Sigmoid colon (tissue), 7 donors: ENCODE results near the gene TMEM143. TPM values are rescaled to one million over a fixed set of nuclear protein-coding genes. Genes with fewer than 3 reads are reported as not detected.

Source experiments
- DNase-seq: peaks from one replicate; pipeline ENCODE4 v3.0.0-alpha.2; 2019
- H3K27ac ChIP-seq, 4 donors: fragments of 200-600 bp; sonication (generic); one replicate each; pipeline ENCODE4 v1.5.1; 2016 to 2019; ENCODE audit warnings: mild to moderate bottlenecking in 1 of 4
- H3K27me3 ChIP-seq, 3 donors: fragments of 200-600 bp; sonication (generic); one replicate each; pipeline ENCODE4 v1.5.1; 2019; ENCODE audit warnings: mild to moderate bottlenecking in 1 of 3
- H3K36me3 ChIP-seq, 4 donors: fragments of 200-600 bp; sonication (generic); one replicate each; pipeline ENCODE4 v1.5.1; 2016 to 2019
- H3K4me1 ChIP-seq, 4 donors: fragments of 200-600 bp; sonication (generic); one replicate each; pipeline ENCODE4 v1.5.1; 2017 to 2019
- H3K4me3 ChIP-seq, 4 donors: fragments of 200-600 bp; sonication (generic); one replicate each; pipeline ENCODE4 v1.5.1; 2017 to 2019; ENCODE audit warnings: mild to moderate bottlenecking in 2 of 4, moderate library complexity in 1 of 4
- H3K9me3 ChIP-seq, 4 donors: fragments of 200-600 bp in 3 of 4; sonication (generic) in 3 of 4; one replicate each; pipeline versions ENCODE4 v1.5.1 to v1.6.1; 2013 to 2019
- EP300 ChIP-seq, 4 donors: sonication (generic); formaldehyde crosslinking; IDR thresholded peaks; one replicate each; pipeline ENCODE4 v1.6.1; 2017; ENCODE audit warnings: antibody characterized with exemption in 4 of 4
- POLR2A ChIP-seq, 2 donors: fragments of 450-650 bp; IDR thresholded peaks; one replicate each; pipeline ENCODE4 v1.6.1; 2016; ENCODE audit warnings: antibody characterized with exemption in 2 of 2, mild to moderate bottlenecking in 2 of 2, moderate library complexity in 2 of 2
- POLR2AphosphoS5 ChIP-seq, 4 donors: sonication (generic); formaldehyde crosslinking; IDR thresholded peaks; one replicate each; pipeline ENCODE4 v1.6.1; 2017; ENCODE audit warnings: antibody characterized with exemption in 4 of 4
- WGBS, 2 donors: extraction: QIAGEN DNeasy Blood & Tissue Kit; methylation state at CpG; one replicate each; pipeline ENCODE4 v1.1.7; 2013; 5-methylcytosine and 5-hydroxymethylcytosine counted together
- intact Hi-C: fragments of 100-400 bp; cut with DNase I; formaldehyde crosslinking; loops from one replicate; pipeline ENCODE4 v1.15.1; 2023
- polyA plus RNA-seq, 3 donors: library from polyadenylated mRNA; stranded (reverse); fragments of 200-250 nt; gene quantifications; one replicate each; pipeline ENCODE4 v1.2.3, GENCODE V29; 2013
- total RNA-seq, 4 donors: library from RNA; depleted of rRNA; stranded (reverse); fragments of >200 nt; gene quantifications; one replicate each; pipeline ENCODE4 v1.1.0, GENCODE V29; 2016
- TF ChIP-seq, protein P1 (sequence below), 4 experiments: fragments of 450-650 bp in 3 of 4; fragments of 200-600 bp in 1 of 4; IDR thresholded peaks; one replicate each; pipeline ENCODE4 v1.5.1; 2016 to 2019; ENCODE audit warnings: antibody characterized with exemption in 4 of 4, mild to moderate bottlenecking in 3 of 4, moderate library complexity in 2 of 4
- donor health status: healthy with polysubstance abuse.
- donor health status: Bipolar disorder and iron deficiency.
- donor health status: healthy.

The TMEM143 gene
- total and polyA plus RNA-seq, 7 donors = 4.2 to 8.9 (median 6.8) TPM

DNA sequence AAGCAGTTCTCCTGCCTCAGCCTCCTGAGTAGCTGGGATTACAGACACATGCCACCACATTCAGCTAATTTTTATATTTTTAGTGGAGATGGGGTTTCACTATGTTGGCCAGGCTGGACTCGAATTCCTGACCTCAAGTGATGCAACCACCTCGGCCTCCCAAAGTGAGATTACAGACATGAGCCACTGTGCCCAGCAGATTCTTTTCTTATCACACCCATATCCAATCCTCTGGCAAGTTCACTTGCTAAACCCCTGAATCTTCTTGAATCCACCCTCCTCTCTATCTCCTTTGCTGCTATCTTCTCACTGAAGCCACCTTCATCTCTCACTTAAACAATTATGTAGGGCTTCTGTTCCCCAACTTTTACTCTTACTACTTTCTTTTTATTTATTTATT is 17.5 kb downstream of the TMEM143 start:
- WGBS, 2 donors = 91 to 94% methylated on average over 2 of the region's 2 CpGs
- intact Hi-C loops = no loop called here
- Histone ChIP-seq H3K36me3 (peaks cover 0 to 12% (median 0%) of the 10 kb centered on the region in 4 donors), H3K27me3 (no peaks in the 10 kb centered on the region), H3K9me3 (no peaks in the 10 kb centered on the region), H3K27ac (no peak overlapping the region), H3K4me1 (peaks cover 0 to 5% (median 0%) of the 10 kb centered on the region in 4 donors), H3K4me3 (no peak overlapping the region)
- TF ChIP-seq POLR2A (IDR thresholded peaks at IDR 0.05) (no peak), EP300 (IDR thresholded peaks at IDR 0.05) (no peak), POLR2AphosphoS5 (IDR thresholded peaks at IDR 0.05) (no peak)
- TF ChIP-seq, protein P1, sequence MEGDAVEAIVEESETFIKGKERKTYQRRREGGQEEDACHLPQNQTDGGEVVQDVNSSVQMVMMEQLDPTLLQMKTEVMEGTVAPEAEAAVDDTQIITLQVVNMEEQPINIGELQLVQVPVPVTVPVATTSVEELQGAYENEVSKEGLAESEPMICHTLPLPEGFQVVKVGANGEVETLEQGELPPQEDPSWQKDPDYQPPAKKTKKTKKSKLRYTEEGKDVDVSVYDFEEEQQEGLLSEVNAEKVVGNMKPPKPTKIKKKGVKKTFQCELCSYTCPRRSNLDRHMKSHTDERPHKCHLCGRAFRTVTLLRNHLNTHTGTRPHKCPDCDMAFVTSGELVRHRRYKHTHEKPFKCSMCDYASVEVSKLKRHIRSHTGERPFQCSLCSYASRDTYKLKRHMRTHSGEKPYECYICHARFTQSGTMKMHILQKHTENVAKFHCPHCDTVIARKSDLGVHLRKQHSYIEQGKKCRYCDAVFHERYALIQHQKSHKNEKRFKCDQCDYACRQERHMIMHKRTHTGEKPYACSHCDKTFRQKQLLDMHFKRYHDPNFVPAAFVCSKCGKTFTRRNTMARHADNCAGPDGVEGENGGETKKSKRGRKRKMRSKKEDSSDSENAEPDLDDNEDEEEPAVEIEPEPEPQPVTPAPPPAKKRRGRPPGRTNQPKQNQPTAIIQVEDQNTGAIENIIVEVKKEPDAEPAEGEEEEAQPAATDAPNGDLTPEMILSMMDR (IDR thresholded peaks at IDR 0.05) = no peak
- DNase-seq = no peak

DNA sequence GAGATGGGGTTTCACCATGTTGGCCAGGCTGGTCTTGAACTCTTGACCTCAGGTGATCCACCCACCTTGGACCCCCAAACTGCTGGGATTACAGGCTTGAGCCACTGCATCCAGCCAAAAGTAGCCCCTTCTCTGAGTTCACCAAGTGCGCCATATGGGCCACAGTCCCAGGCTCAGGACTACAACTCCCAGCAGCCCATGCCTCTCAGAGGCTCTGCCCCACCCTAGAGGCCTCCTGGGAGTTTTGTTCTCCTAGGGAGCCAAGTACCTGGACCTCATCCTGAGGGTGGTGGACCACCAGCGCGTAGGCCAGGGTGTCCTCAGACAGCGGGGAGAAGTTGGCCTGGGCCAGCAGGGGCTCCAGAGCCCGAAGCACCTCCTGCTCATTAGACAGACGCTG is 18.8 kb downstream of the TMEM143 start:
- peaks cover 0 to 5% (median 0%) of the 10 kb centered on the region in 4 donors for H3K4me1 ChIP-seq
- H3K9me3 ChIP-seq = no peaks in the 10 kb centered on the region
- peaks cover 0 to 12% (median 0%) of the 10 kb centered on the region in 4 donors for H3K36me3 ChIP-seq
- 98 to 99% methylated on average over 6 of the region's 6 CpGs for WGBS, 2 donors
- no peak overlapping the region for H3K4me3 ChIP-seq
- H3K27me3 ChIP-seq = no peaks in the 10 kb centered on the region
- no peak for DNase-seq
- intact Hi-C loops = no loop called here
- TF ChIP-seq EP300 (IDR thresholded peaks at IDR 0.05) = no peak
- TF ChIP-seq POLR2AphosphoS5 (IDR thresholded peaks at IDR 0.05) = no peak
- TF ChIP-seq, protein P1 (IDR thresholded peaks at IDR 0.05) = no peak
- TF ChIP-seq POLR2A (IDR thresholded peaks at IDR 0.05) = no peak
- H3K27ac ChIP-seq = no peak overlapping the region

DNA sequence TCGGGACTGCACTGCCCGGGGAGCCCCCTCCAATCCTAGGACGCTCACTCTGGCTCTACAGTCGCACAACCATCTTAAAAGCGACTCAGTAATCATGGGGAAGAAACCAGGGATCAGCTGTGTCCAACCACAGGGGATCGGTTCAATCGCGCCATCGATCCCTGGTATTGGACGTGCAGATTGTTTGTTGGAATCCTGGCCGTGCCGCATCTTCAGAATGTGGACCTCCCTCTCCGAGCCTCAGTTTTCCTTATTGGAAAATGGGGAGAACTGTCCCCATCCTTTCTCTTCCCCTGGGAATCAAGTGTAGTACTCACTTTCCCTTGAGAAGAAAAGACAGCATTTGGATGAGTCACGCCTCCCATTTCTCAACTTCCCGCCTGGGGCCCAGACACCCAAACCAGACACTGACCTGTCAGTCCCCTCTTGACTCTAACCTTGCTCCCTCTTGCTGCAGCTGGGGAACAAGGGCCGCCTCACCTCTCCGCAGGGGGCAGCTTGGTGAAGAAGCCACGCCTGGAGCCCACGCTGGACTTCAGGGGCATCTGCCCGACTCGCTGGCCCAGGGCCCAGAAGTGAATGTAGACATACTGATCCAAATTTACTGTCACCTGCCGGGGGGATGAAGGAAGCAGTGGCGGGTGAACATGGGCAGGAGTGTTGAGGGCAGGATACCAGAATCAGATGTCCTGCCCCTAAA is 20.7 kb downstream of the TMEM143 start:
- intact Hi-C loops = no loop called here
- WGBS, 2 donors = 94 to 96% methylated on average over 23 of the region's 23 CpGs
- Histone ChIP-seq H3K4me1 (peaks cover 0 to 2% (median 0%) of the 10 kb centered on the region in 4 donors), H3K27me3 (no peaks in the 10 kb centered on the region), H3K9me3 (no peaks in the 10 kb centered on the region), H3K27ac (no peak overlapping the region), H3K36me3 (peaks cover 0 to 12% (median 0%) of the 10 kb centered on the region in 4 donors), H3K4me3 (no peak overlapping the region)
- TF ChIP-seq POLR2A (IDR thresholded peaks at IDR 0.05) = no peak
- TF ChIP-seq EP300 (IDR thresholded peaks at IDR 0.05) = no peak
- TF ChIP-seq, protein P1 (IDR thresholded peaks at IDR 0.05) = no peak
- no peak for TF ChIP-seq POLR2AphosphoS5 (IDR thresholded peaks at IDR 0.05)
- no peak for DNase-seq

DNA sequence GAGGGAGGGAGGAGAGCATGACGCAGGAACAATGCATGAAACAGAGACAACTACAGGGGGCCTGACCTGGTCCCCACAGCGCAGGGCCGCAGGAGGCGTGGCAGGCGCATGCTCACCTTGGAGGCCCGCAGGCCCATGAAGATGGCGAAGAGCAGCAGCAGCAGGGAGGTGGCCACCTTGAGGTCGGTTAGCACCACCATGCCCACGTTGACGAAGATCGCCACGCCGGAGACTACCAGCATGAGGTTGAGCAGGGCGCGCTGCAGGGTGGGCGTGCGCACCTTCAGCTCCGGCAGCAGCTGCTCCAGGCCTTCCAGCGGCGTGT is 21.4 kb downstream of the TMEM143 start:
- TF ChIP-seq, protein P1 (IDR thresholded peaks at IDR 0.05) = no peak
- TF ChIP-seq POLR2AphosphoS5 (IDR thresholded peaks at IDR 0.05) (no peak), EP300 (IDR thresholded peaks at IDR 0.05) (no peak), POLR2A (IDR thresholded peaks at IDR 0.05) (no peak)
- no peak overlapping the region for H3K4me3 ChIP-seq
- WGBS, 2 donors = 95 to 96% methylated on average over 20 of the region's 20 CpGs
- H3K9me3 ChIP-seq = no peaks in the 10 kb centered on the region
- no peaks in the 10 kb centered on the region for H3K27me3 ChIP-seq
- intact Hi-C loops = no loop called here
- H3K36me3 ChIP-seq = peaks cover 0 to 12% (median 0%) of the 10 kb centered on the region in 4 donors
- no peak overlapping the region for H3K27ac ChIP-seq
- no peak for DNase-seq
- H3K4me1 ChIP-seq = no peaks in the 10 kb centered on the region
